GM13976 (cell line): ENCODE data around the gene ATN1.

Experiments used
- DNase-seq: peaks from one replicate; pipeline ENCODE4 v3.0.0; 2012; ENCODE audit warnings: low spot score
- in situ Hi-C: fragments of 300-500 bp; cut with MboI; formaldehyde crosslinking; loops from one replicate; pipeline ENCODE4 v1.12.0; 2022; ENCODE audit warnings: low sequenced_read_pairs, mixed read lengths, inconsistent platforms; ENCODE audit not compliant: unreplicated experiment
- TF ChIP-seq, protein P1 (sequence below): IDR thresholded peaks from 2 replicates; pipeline ENCODE4 v1.5.1; 2012; ENCODE audit warnings: borderline replicate concordance, mild to moderate bottlenecking; ENCODE audit not compliant: insufficient read depth; ENCODE audit errors: extremely low read depth, missing control alignments, control extremely low read depth

The ATN1 gene

DNA sequence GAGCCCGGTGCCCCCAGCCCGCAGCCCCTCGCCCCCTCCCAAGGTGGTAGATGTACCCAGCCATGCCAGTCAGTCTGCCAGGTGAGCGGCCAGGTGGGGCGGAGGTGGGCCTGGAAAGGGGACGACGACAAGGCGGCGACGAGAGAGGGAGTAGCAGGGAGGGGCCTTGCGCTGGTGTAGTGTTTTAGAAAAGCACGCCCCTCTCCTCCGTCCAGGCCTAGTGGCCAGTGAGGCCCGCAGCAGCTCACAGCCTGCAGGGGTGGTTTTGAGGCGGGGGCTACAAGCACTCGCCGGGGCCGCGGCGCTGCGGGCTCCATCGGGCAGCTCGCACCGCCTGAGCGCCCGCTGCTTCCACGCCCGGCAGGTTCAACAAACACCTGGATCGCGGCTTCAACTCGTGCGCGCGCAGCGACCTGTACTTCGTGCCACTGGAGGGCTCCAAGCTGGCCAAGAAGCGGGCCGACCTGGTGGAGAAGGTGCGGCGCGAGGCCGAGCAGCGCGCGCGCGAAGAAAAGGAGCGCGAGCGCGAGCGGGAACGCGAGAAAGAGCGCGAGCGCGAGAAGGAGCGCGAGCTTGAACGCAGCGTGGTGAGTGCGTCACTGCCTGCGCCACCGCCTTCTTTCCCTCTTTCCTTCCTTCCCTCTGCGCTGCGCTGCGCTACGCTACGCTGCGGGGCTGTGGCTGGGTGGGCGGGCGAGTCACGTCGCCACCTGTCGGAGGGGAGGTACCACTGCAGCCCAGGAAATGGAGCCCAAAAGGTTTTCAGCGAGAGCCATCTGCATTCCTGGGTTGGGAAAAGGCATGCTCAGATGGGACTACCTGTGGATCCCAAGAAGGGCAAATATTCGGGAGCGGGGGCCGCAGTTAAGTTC, 10.0 kb downstream of the ATN1 start:
- in situ Hi-C loops, result loop anchor here (25.0 kb wide), 1 partner anchor 175 kb away; the partner anchor contains the start of gene C1RL
- TF ChIP-seq, protein P1, sequence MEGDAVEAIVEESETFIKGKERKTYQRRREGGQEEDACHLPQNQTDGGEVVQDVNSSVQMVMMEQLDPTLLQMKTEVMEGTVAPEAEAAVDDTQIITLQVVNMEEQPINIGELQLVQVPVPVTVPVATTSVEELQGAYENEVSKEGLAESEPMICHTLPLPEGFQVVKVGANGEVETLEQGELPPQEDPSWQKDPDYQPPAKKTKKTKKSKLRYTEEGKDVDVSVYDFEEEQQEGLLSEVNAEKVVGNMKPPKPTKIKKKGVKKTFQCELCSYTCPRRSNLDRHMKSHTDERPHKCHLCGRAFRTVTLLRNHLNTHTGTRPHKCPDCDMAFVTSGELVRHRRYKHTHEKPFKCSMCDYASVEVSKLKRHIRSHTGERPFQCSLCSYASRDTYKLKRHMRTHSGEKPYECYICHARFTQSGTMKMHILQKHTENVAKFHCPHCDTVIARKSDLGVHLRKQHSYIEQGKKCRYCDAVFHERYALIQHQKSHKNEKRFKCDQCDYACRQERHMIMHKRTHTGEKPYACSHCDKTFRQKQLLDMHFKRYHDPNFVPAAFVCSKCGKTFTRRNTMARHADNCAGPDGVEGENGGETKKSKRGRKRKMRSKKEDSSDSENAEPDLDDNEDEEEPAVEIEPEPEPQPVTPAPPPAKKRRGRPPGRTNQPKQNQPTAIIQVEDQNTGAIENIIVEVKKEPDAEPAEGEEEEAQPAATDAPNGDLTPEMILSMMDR, result peak; percentile 99
- DNase-seq, result peak; percentile 90

DNA sequence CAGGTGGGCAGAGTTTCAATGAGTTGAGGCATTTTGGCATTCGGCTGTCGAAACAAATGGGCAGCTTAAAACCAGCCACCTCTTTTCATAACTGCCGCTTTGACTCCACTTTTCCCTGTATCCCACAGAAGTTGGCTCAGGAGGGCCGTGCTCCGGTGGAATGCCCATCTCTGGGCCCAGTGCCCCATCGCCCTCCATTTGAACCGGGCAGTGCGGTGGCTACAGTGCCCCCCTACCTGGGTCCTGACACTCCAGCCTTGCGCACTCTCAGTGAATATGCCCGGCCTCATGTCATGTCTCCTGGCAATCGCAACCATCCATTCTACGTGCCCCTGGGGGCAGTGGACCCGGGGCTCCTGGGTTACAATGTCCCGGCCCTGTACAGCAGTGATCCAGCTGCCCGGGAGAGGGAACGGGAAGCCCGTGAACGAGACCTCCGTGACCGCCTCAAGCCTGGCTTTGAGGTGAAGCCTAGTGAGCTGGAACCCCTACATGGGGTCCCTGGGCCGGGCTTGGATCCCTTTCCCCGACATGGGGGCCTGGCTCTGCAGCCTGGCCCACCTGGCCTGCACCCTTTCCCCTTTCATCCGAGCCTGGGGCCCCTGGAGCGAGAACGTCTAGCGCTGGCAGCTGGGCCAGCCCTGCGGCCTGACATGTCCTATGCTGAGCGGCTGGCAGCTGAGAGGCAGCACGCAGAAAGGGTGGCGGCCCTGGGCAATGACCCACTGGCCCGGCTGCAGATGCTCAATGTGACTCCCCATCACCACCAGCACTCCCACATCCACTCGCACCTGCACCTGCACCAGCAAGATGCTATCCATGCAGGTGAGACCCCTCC, 10.8 kb downstream of the ATN1 start:
- DNase-seq, result no peak
- in situ Hi-C loops, result loop anchor here (25.0 kb wide), 1 partner anchor 174 kb away; the partner anchor contains the start of gene C1RL
- TF ChIP-seq, protein P1, result no peak

DNA sequence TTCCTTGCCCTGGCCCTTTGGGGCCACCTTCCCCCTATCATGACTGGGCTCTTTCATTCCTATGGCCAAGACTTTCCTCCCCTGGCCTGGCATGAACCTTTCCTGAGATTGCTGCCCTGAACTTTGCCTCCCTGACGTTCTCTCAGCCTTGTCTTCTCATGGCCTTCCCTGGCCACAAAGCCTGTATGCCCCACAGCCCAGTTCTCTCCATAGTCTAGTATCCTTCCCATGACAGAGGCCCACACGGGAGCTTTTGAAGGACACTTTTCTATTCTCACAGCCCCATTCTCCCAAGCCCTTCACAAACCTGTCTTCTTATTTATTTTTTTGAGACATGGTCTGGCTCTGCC, 11.4 kb downstream of the ATN1 start:
- TF ChIP-seq, protein P1, result no peak
- in situ Hi-C loops, result loop anchor here (25.0 kb wide), 1 partner anchor 173 kb away; the partner anchor contains the start of gene C1RL
- no peak for DNase-seq

DNA sequence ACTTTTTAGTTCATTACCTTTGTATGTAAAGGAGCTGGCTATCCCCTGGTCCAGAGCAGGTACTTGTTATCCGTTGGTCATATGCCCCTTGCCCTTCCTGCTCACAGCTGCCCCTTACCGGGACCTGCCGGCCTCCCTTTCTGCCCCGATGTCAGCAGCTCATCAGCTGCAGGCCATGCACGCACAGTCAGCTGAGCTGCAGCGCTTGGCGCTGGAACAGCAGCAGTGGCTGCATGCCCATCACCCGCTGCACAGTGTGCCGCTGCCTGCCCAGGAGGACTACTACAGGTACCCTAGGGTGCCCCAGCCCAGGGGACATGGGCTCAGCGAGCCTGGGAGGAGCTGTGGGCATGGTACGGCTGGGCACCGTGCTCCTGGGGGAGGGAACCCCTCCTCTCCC, 13.5 kb downstream of the ATN1 start:
- TF ChIP-seq, protein P1, result no peak
- in situ Hi-C loops, result loop anchor here (25.0 kb wide), 1 partner anchor 171 kb away; the partner anchor contains the start of gene C1RL
- no peak for DNase-seq

DNA sequence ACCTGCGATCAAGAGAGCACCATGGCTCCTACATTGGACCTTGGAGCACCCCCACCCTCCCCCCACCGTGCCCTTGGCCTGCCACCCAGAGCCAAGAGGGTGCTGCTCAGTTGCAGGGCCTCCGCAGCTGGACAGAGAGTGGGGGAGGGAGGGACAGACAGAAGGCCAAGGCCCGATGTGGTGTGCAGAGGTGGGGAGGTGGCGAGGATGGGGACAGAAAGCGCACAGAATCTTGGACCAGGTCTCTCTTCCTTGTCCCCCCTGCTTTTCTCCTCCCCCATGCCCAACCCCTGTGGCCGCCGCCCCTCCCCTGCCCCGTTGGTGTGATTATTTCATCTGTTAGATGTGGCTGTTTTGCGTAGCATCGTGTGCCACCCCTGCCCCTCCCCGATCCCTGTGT, 14.0 kb downstream of the ATN1 start:
- in situ Hi-C loops, result loop anchor here (25.0 kb wide), 1 partner anchor 171 kb away; the partner anchor contains the start of gene C1RL
- DNase-seq, result no peak
- TF ChIP-seq, protein P1, result no peak

DNA sequence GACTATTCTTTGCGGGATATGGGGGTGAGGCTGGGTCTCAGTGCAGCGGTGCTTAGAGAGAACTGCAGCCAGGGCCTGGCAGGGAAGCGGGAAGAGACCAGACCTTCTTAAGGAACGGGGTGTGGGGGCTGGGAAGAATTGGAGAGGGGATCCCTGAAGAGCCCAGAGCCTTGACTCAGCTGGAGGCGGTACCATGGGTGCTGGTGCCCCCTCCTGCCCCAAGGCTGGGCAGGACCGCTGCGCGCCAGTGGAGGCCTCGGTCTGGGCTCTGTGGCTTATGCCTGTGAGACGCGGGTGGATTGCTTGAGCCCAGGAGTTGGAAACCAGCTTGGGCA, 14.5 kb downstream of the ATN1 start:
- in situ Hi-C loops, result loop anchor here (25.0 kb wide), 1 partner anchor 170 kb away; the partner anchor contains the start of gene C1RL
- TF ChIP-seq, protein P1, result no peak
- DNase-seq, result no peak
